Heart left ventricle (tissue), 16 donors: ENCODE measurements around the gene SALL1. TPM values are rescaled to one million over a fixed set of nuclear protein-coding genes. Genes with fewer than 3 reads are reported as not detected.

Experiments used
- ATAC-seq, 4 donors: fragments of 200-7000 bp; cut with Tn5 transposase; one replicate each; pipeline ENCODE4 v1.9.1; 2020 to 2022; ENCODE audit warnings: moderate library complexity in 4 of 4, mild to moderate bottlenecking in 3 of 4, moderate number of reproducible peaks in 1 of 4
- DNase-seq, 5 donors: peaks; one replicate each; pipeline ENCODE4 v3.0.0-alpha.2; 2020
- H3K27ac ChIP-seq, 12 donors: fragments of 200-600 bp; sonication (generic) in 4 of 12; one replicate each; pipeline versions ENCODE4 v1.5.0 to v1.8.0; 2016 to 2022; ENCODE audit warnings: mild to moderate bottlenecking in 2 of 12
- H3K27me3 ChIP-seq, 9 donors: fragments of 200-600 bp; sonication (generic) in 2 of 9; one replicate each; pipeline versions ENCODE4 v1.5.1 to v1.8.0; 2016 to 2022; ENCODE audit warnings: mild to moderate bottlenecking in 3 of 9
- H3K36me3 ChIP-seq, 9 donors: fragments of 200-600 bp; sonication (generic) in 2 of 9; one replicate each; pipeline versions ENCODE4 v1.5.0 to v1.8.0; 2018 to 2022; ENCODE audit warnings: mild to moderate bottlenecking in 2 of 9
- H3K4me1 ChIP-seq, 12 donors: fragments of 200-600 bp; sonication (generic) in 4 of 12; one replicate each; pipeline versions ENCODE4 v1.5.0 to v1.8.0; 2016 to 2022; ENCODE audit warnings: mild to moderate bottlenecking in 3 of 12
- H3K4me3 ChIP-seq, 12 donors: fragments of 200-600 bp; sonication (generic) in 4 of 12; one replicate each; pipeline versions ENCODE4 v1.5.0 to v1.8.0; 2017 to 2022; ENCODE audit warnings: mild to moderate bottlenecking in 9 of 12, moderate library complexity in 4 of 12
- H3K9me3 ChIP-seq, 12 donors: fragments of 200-600 bp; sonication (generic) in 4 of 12; one replicate each; pipeline versions ENCODE4 v1.5.0 to v1.8.0; 2016 to 2022; ENCODE audit warnings: mild to moderate bottlenecking in 1 of 12
- CTCF ChIP-seq, 12 donors: fragments of 200-600 bp; sonication (generic) in 4 of 12; IDR thresholded peaks; one replicate each; pipeline versions ENCODE4 v1.5.0 to v1.8.0; 2018 to 2022; ENCODE audit warnings: antibody characterized with exemption in 12 of 12, mild to moderate bottlenecking in 5 of 12
- POLR2A ChIP-seq, 2 donors: fragments of 450-650 bp; IDR thresholded peaks; one replicate each; pipeline ENCODE4 v1.6.1; 2017; ENCODE audit warnings: antibody characterized with exemption in 2 of 2, mild to moderate bottlenecking in 2 of 2, moderate library complexity in 2 of 2
- WGBS, 4 donors: extraction: QIAGEN DNeasy Blood & Tissue Kit in 2 of 4; methylation state at CpG; one replicate each; pipeline versions ENCODE4 v1.1.5 to v1.1.7; 2013 to 2018; 5-methylcytosine and 5-hydroxymethylcytosine counted together
- intact Hi-C, 10 donors: fragments of 100-400 bp; cut with DNase I; formaldehyde crosslinking; loops; one replicate each; pipeline versions ENCODE4 v1.11.1 to v1.14.2; 2022
- polyA plus RNA-seq, 2 donors: library from polyadenylated mRNA; stranded (reverse); fragments of 200-250 nt; gene quantifications; one replicate each; pipeline ENCODE4 v1.2.3, GENCODE V29; 2013
- total RNA-seq, 9 donors: library from RNA; depleted of rRNA in 2 of 9; stranded (reverse); fragments of >200 nt in 2 of 9; fragmentation: NEBNext Ultra II Directional in 3 of 9; extraction: Animal tissue kit (Norgen Biotek cat#: 25700) in 3 of 9; gene quantifications; one replicate each; pipeline versions ENCODE4 v1.1.0 to v1.2.4, GENCODE V29; 2016 to 2023
- donor health status: ischemic (EF 13 %, LVEDD 7.1; RV severe dilation, severe dysfunction).
- donor health status: healthy with polysubstance abuse.
- donor health status: DM: no; HTN: yes; CAD: no.
- donor health status: DM: no; HTN: no; CAD: no.
- donor health status: ischemic (EF 25% LVEDD 6.9; RV normal size, moderate dysfunction).
- donor health status: ischemic (EF 25% LVEDD 5.7; RV mildly dilated, moderate dysfunction).
- donor health status: healthy.
- donor health status: DM: yes; HTN: yes; CAD: no.
- donor health status: ischemic (EF 35%, LVEDD 5.7; RV mildly dilated, moderate dysfunction).
- donor health status: nonischemic (EF 11% LVEDD 7.7; RV severe dilation, severe dysfunction).
- donor health status: DM: yes; HTN: yes; CAD: no.
- donor health status: PGD.
- donor health status: ischemic (EF 29% LVEDD 5.4; RV normal size, mild dysfunction).
- donor health status: nonischemic (EF 23%, LVEDD 6.1; RV moderate dilation, normal function).

SALL1 gene
- total and polyA plus RNA-seq, 11 donors, result 0.05 to 0.75 (median 0.08) TPM; not detected in 4

DNA sequence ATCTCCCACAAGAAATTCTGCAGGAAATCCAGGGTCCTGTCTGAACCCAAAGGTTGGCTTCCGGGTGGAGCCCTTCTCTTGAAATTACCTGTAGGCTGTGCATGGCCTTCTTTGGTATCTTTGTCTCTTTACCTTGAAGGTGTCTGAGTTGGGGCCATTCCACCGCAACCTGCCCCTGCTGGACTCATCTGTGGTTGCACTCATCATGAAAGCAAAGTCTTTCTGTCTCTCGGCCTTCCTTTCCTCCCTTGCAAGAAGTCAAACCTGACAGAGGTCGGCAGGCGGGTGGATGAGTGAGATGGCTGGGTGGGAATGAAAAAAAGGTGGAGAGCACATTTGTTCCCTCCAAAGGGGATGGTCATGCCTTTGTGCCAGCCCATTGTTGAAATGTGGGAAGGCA lies 25.1 kb downstream of the SALL1 start:
- no peak for DNase-seq
- Histone ChIP-seq H3K9me3 (no peaks in the 10 kb centered on the region), H3K36me3 (no peaks in the 10 kb centered on the region), H3K27ac (no peak overlapping the region), H3K4me3 (no peak overlapping the region), H3K27me3 (peaks cover 0 to 58% (median 12%) of the 10 kb centered on the region in 9 donors), H3K4me1 (no peaks in the 10 kb centered on the region)
- intact Hi-C loops, result no loop called here
- 51 to 67% (median 65%) methylated on average over 5 of the region's 5 CpGs for WGBS, 4 donors
- no peak for ATAC-seq
- TF ChIP-seq CTCF (IDR thresholded peaks at IDR 0.05), result no peak
- no peak for TF ChIP-seq POLR2A (IDR thresholded peaks at IDR 0.05)

DNA sequence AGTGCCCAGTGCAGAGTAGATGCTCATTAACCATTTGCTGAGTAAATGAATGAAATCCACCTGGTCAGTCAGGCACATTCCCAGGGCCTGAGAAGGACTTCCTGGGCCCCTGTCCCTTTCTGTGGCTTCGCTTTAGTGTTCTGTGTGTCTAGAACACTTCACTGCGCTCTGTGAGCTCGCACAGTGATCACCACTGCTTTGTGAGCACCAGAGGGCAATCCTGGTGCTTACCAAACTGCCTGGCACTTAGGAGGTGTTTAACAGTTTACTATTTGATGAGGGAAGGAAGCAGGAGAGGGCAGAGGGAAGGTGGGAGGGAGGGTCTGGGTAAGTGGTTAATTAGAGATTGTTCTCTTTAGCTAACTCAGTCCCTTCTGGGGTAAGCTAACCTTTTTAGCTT lies 26.2 kb downstream of the SALL1 start:
- WGBS, 4 donors, result 74 to 91% (median 84%) methylated on average over 3 of the region's 3 CpGs
- intact Hi-C loops, result no loop called here
- ATAC-seq, result no peak
- H3K27ac ChIP-seq, result no peak overlapping the region
- DNase-seq, result no peak
- H3K36me3 ChIP-seq, result no peaks in the 10 kb centered on the region
- no peak overlapping the region for H3K4me3 ChIP-seq
- TF ChIP-seq POLR2A (IDR thresholded peaks at IDR 0.05) (no peak), CTCF (IDR thresholded peaks at IDR 0.05) (no peak)
- H3K9me3 ChIP-seq, result no peaks in the 10 kb centered on the region
- H3K4me1 ChIP-seq, result no peaks in the 10 kb centered on the region
- peaks cover 0 to 59% (median 20%) of the 10 kb centered on the region in 9 donors for H3K27me3 ChIP-seq

DNA sequence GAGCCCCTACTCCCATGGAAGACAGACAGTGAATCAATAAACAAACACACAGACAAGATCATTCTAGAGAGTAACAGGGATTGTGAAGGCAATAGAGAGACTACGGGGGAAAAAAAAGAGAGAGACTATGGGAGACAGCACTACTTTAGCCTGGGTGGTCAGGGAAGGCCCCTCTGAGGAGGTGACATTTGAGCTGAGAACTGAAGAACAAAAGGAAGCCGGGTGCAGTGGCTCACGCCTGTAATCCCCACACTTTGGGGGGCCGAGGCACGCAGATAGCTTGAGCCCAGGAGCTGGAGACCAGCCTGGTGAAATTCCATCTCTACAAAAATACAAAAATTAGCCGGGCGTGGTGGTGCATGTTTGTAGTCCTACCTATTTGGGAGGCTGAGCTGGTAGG lies 29.2 kb downstream of the SALL1 start:
- 43 to 48% (median 48%) methylated on average over 7 of the region's 7 CpGs for WGBS, 4 donors
- H3K27me3 ChIP-seq, result peaks cover 0 to 61% (median 21%) of the 10 kb centered on the region in 9 donors

DNA sequence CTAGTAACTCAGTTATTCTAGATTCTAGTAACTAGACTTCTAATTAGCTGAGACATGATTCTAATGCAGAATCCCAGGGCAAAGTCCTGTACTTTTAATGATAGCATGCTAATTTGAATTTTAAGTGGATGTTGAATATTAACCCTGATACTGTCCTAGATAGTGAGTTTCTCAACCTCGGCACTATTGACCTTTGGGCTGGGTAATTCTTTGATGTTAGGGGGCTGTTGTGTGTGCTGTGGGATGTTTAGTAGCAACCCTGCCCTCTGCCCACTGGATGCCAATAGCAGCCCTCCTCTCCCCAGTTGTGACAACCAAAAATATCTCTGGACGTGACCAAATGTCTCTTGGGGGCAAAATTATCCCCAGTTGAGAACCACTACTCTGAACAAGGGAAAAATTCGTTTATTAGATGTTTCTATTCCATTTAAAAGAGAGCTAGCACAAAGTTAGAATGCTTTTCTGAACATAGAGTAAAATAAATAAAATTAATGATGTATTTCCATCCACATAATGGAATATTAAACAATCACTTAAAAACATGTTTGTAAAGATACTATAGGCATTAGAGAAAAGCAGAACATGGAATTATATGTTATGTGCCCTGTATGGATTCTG lies 30.2 kb downstream of the SALL1 start:
- intact Hi-C loops, result no loop called here
- ATAC-seq, result no peak
- H3K4me3 ChIP-seq, result no peak overlapping the region
- H3K27ac ChIP-seq, result no peak overlapping the region
- no peaks in the 10 kb centered on the region for H3K4me1 ChIP-seq
- 26 to 29% (median 27%) methylated on average over 3 of the region's 3 CpGs for WGBS, 4 donors
- TF ChIP-seq CTCF (IDR thresholded peaks at IDR 0.05), result no peak
- TF ChIP-seq POLR2A (IDR thresholded peaks at IDR 0.05), result no peak
- H3K9me3 ChIP-seq, result no peaks in the 10 kb centered on the region
- H3K27me3 ChIP-seq, result peaks cover 0 to 60% (median 26%) of the 10 kb centered on the region in 9 donors
- DNase-seq, result no peak
- no peaks in the 10 kb centered on the region for H3K36me3 ChIP-seq

More for the DNA sequence above, 29.2 kb downstream of the SALL1 start:
- H3K9me3 ChIP-seq, result no peaks in the 10 kb centered on the region
- no peaks in the 10 kb centered on the region for H3K36me3 ChIP-seq
- intact Hi-C loops, result no loop called here
- no peak for ATAC-seq
- H3K4me1 ChIP-seq, result no peaks in the 10 kb centered on the region
- no peak overlapping the region for H3K27ac ChIP-seq
- no peak overlapping the region for H3K4me3 ChIP-seq
- DNase-seq, result no peak
- TF ChIP-seq CTCF (IDR thresholded peaks at IDR 0.05), result no peak
- no peak for TF ChIP-seq POLR2A (IDR thresholded peaks at IDR 0.05)
